GM19025 (cell line): ENCODE results near the gene SEMA3D.

Experiments used
- ATAC-seq: cut with Tn5 transposase; IDR thresholded peaks from one replicate; pipeline ENCODE4 v1.9.1; 2021; ENCODE audit warnings: mild to moderate bottlenecking, low read depth, moderate library complexity; ENCODE audit not compliant: unreplicated experiment

SEMA3D gene

DNA sequence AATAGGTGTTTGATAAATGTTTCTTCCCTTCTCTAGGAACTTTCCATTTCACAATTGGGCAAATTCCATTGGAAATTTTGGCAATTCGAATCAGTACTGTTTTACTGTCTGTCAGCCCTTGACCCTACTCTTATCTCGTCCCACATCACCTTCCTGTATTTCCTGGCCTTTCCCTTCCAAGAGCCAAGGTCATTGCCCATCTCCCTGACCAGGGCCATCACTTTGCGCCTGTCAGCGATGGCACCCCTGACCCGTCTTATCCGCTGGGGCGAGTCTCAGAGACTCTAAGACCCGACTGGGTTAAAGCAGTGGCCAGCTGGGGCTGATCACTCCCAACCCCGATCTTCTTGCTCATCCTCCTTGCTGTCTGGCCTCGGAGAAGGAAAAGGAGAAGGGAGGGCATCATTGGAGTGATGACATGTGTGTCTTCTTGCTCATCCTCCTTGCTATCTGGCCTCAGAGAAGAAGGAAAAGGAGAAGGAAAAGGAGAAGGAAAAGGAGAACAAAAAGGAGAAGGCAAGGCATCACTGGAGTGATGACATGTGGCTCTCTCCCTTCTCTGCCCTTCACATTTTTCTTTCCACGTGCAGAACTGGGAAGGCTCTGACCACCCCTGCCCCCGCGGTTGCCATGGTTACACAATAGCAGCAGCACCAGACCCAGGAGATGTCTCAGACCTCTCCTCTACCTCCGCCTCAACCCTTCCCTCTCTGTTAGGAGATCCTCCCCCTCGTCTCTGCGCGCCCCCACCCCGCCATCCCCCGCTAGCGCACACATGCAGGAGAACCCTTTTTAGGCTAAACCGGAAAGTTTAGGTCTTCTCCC lies 2.0 kb downstream of the SEMA3D start:
- ATAC-seq: no peak

DNA sequence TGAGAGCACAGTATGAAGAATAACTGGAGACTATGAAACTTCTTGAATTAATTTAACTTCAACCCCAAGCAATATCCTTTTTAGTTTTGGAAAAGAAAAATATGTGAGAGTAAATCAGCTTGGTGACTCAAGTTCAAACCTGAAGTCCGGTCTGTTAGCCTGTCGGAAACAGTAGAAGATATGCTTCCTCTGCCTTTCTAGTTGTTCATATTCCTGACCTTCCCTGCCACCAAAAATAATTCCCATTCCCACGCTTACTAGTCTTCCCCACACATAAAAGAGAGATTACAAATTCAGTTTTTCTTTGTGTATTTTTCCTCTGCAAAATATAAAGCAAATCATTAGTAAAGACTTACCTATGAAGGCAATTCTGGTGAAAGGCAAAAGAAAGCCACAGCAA lies 3.6 kb downstream of the SEMA3D start:
- no peak for ATAC-seq

DNA sequence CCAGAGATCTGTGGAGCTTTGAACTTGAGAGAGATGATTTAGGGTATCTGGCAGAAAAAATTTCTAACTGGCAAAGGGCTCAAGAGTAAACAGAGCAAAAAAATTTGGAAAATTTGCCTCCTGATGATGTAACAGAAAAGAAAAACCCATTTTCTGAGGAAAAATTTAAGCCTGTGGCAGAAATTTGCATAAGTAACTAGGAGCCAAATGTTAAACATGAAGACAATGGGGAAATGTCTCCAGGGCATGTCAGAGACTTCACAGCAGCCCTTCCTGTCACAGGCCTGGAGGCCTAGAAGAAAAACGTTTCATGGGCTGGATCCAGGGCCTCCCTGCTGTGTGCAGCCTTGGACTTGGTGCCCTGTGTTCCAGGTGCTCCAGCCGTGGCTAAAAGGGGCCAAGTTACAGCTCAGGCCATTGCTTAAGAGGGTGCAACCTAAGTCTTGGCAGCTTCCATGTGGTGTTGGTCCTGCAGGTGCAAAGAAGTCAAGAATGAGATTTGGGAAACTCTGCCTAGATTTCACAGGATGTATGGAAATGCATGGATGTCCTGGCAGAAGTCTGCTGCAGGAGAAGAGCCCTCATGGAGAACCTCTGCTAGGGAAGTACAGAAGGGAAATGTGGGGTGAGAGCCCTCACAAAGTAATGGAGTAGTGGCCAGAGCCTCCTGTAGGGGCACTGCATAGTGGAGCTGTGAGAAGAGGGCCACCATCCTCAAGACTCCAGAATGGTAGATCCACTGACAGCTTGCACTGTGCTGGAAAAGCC lies 8.1 kb downstream of the SEMA3D start:
- no peak for ATAC-seq

DNA sequence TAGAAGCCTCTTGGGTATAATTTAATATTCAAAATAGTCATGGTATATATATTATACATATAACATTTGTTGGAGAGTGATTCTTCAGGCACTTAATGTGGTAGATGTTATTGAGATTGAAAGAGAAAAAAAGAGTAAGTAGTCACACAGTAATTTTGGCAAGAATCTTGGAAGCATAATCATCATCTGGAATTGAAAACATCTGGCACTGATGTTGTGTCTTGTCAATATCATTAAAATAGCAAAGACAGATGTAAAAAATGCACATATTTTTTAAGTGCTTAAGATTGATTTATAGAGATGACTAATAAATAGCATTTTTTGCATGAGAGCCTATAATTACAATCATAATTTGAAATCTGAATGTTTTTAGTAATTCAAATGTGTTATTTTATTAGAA lies 9.5 kb downstream of the SEMA3D start:
- ATAC-seq: no peak

DNA sequence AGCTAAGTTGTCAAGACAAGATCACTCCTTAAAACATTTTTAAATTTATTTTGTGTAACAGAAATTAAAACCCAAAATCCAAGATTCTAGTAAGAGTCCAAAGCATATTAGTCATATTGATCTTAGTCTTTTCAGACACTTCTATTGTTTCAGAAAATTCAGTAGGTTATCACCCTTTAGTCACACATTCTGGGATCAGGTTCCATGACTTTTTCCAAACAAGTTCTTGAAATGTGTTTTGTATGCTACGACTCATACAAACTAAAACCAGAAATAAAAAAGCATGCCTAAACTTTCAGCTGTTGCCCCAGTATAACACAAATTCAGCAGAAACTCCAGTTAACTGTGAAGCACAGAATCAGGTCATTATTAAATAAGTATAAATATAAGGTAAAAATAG lies 10.7 kb downstream of the SEMA3D start:
- no peak for ATAC-seq

DNA sequence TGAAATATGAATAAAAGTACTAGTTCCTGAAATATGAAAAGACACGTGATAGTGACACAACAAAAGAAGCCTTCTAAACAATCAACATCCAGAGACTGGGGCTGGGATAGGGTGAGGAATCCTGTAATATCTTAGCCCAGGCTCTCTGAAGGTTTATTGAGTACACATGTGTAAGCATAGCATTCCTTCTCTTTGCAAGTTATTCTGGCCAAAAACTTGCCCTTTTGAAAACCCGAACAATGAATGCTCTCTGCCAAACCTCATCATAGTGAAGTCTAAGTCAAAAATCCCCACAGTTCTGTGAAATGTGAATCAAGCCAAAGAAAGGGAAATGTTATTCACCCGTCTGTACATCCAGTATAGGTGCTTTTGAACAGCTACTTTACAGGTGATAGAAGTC lies 11.6 kb downstream of the SEMA3D start:
- ATAC-seq: no peak

DNA sequence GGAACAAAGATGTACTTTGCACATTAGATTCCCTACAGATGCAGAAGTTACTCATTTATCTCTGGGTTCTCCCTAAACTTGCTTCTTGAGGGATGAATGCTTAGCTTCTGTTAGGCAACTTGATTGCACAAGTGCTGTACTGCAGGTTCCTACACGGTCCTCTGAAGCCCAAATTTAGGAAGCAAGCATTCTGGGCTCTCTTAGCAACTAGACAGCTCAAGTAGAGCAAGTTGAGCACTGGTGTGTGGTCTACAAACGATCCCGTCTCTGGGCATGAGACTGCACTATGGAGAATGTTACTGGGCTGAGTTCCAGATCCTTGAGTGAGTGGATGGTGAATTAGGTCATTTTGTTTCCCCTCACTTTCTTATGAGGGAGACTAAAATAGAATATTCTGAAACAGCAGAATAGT lies 14.3 kb downstream of the SEMA3D start:
- no peak for ATAC-seq

DNA sequence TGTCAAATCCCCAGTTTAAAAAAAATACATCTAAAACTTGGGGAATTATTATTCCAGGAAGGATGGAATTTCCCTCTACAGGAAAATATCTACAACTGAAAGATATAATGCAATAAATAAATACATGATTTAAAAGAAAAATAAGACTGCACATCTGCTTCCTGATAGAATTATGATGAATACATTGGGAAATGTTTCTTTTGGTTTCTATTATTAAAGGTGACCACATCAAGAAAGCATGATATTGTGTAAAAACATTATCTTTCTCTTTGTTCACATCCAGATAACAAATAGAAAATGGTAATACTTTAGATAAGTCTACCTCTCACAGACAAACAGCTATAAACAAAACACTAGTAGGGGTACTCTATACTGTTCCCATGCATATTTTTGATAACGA lies 19.2 kb downstream of the SEMA3D start:
- ATAC-seq: no peak

DNA sequence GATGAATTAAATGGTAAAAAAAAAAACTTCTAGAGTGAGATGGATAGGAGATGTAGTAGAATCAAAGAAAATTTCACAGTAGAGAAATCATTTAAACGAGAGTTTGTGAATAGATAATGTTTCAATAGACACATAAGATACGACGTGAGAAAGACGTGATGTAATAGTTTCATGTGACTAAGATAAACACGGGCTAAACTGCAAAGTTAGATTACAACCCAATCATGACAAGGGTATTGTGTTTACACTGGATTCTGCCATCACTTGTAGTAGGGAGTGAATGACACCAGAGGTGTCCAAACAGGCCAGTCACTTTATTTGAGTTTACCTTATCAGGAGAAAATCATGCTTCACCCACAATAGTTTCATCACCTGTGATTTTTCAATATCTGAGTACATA lies 21.6 kb downstream of the SEMA3D start:
- ATAC-seq: no peak

DNA sequence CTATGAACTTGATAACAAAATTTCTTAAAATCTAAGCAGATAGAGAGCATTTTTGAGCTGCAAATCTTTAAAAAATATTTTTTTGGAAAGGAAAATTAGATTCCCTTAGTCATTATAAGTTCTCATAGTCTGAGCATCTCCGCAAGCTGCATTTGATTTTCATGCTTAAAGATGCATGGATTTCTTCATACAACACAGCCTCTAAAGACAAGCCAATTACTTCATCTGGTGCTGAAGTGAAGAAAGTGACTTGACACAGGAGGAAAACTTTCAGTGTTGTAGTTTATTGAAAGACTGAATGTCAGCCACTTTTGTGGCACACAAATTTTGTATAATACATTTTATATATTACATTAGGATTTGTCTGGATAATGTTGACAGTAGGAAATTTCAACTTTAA lies 22.5 kb downstream of the SEMA3D start:
- no peak for ATAC-seq

DNA sequence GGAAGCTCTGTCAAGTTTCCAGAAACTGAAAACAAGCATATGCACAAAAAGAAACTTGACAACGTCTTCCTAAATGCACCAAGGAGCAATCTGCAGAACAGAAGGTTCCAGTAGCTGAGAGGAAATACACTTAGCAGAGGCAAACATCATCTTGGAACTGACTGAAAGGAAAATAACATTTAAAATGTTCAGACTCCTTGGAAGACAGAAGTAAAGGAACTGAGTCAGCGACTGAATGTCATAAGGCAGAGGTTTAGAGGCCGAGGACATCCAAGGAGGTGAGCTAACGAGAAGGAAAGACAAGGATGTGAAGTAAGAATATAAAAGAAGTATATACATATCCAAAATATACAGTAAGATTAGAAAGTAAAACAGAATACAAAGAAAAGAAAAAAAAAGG lies 24.1 kb downstream of the SEMA3D start:
- no peak for ATAC-seq

DNA sequence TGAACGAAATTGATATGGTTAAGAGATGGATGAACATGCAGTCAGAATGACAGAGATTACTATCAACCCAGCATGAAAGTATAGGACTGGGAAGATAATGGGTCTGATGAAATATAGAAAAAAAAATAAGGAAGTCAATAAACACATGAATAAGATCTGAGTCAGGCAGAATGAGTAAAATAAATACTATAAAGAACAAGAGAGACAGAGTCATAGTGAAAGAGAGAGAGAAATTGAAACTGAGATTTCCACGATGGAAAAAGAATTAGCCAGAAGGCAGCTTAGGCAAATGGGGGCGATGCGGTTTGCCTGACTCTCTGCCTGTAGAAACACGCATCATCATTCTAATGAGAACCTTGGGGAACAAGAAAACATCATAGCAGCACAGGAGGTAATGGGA lies 26.6 kb downstream of the SEMA3D start:
- peak; percentile 68 for ATAC-seq

DNA sequence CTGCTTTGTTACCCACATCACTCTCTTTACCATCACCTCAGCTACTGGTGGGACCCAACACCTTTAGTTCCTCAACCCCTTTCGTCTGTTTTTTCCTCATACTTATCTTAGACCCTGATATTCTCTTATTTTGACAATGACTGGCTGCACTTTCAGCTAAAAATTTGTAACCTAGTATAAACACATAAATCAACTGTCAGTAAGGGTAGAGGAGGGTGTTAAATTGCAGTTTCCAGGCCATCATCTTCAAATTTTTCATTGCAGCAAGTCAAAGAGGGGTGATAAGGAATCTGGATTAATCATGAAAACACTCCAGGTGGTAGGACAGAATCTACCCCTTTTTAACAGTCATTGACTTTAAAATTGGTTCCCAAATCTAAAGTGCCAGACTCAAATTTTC lies 27.9 kb downstream of the SEMA3D start:
- ATAC-seq: no peak

DNA sequence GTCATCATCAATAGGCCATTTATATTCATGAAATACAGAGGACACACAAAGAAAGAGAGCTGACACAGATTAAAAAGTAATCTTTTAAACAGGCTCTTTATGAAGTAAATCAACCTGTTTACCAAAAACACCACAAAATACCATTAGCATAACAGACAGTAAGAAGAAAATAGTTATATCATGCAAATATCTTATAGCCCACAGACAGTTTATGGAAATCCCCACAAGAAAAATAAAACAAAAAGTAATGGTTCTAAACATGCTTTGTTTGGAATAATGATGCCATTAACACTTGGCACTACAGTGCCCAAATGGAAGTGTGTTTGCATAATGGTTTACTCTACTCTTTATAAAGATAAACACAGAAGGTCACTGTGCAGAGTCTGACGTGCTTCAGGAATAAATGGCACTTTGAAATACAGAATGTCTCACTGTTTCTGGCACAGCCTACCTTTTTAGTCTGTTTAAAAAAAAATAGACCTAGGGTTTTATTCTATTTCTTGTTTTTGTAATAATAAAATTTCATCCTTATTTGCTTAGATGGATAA lies 30.1 kb downstream of the SEMA3D start:
- no peak for ATAC-seq

DNA sequence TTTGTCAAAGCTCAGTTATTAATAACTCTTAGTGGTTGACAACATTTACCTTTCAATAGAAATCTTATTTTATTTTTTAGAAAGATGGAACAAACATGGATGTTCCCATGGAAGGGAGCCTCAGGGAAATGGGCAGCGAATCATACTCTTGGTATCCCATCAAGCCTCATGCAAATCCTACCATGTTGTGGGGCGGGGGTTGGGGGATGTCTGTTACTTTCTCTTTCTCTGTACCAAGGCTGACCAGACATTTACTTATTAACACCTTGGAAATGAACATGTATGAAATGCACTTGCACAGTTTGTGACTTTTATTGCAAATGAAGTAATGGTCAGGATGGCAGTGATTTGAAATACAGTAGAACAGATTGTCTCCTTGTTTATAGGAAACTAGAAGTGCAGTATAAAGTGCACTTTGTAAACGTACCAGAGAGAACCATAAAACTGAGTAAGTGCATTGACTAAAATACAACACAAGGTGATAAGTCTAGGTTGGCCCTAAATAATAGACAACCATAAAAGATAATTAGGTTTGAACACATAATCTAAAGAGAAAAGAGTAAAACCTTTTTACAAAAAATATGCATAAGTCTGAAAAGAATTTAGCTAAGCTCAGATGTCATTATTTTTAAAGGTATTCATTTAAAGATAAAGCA lies 32.4 kb downstream of the SEMA3D start:
- no peak for ATAC-seq

DNA sequence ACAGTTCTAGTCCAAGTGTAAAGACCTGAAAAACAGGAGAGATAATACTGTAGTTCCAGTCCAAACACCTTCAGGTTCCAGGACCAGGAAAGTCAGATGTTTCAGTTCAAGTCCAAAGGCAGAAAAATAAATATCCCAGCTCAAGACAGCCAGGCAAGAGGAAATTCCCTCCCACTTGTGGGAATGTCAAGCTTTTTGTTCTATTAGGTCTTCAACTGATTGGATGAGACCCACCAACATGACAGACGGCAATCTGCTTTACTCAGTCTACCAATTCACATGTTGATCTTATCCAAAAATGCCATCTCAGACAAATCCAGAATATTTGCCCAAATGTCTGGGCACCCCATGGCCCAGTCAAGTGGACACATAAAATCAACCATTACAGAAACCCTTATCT lies 33.1 kb downstream of the SEMA3D start:
- no peak for ATAC-seq

DNA sequence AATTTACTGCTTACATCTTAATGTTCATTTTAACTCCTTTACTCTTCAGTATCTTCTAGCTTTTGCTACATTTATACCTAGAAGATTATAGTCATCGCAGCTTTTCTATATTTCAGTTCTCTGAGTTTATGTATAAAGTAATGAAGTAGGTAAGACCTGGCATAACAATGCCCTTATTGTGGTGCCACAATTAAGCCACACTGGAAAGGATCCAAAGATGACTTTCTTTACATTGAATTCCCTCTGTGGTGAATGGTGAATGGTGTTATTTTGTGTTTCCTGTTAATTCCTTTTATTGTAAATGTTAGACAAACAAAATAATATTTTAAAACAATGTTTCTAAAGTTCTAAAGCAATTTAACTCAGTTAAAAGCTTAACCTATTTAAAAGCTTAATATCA lies 36.2 kb downstream of the SEMA3D start:
- no peak for ATAC-seq

DNA sequence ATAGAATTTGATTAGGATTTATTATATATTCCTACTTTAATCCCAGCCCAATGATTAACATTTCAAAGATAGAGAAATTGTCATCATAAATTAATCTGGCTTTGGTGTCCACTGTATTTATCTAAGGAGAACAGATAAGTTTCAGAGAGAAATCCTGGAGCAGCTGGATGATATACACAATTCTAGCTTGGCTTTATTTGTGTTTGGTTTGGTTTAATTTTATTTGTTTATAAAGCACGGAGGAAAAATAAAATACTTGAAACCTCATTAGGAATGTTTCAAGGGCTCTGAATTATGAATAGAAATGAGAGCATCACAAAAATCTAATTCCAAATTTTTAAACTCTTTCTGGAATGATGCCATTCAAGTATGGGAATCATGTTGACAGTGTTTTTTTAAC lies 42.1 kb downstream of the SEMA3D start:
- no peak for ATAC-seq

DNA sequence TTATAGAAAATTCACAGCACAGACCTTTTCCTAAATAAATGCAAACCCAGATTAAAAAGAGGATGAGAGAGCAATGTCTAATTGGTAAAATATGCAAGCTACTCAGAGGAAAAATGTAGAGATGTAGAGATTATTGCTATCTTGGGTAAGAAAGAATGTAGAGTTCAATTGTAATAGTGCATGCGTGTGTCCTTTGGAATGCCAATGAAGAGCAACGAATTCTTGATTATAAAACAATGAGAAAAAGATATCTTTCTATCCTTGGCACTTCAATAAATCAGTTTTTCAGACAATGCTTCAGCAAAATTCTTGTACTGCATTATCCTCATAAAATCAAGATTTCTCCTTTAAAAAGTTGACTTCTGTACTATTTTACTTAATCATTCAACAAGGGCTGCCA lies 50.9 kb downstream of the SEMA3D start:
- ATAC-seq: no peak

DNA sequence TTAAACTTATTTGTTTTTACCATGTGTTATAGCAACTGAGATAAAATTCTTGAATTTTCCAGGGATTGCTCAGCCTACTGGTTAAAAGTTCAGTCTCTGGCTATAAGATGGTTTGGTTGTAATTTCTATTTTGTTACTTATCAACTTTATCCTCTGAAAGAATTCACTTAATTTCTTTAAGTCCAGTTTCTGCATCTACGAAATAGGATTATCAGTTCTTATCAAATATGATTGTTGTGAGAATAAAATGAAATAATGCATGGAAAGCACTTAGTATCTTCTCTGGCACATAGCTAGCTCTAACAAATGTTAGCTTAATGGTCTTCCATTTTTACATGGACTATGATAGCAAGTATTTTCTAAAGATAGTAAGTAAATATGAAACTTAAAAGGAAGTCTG lies 53.3 kb downstream of the SEMA3D start:
- ATAC-seq: no peak

DNA sequence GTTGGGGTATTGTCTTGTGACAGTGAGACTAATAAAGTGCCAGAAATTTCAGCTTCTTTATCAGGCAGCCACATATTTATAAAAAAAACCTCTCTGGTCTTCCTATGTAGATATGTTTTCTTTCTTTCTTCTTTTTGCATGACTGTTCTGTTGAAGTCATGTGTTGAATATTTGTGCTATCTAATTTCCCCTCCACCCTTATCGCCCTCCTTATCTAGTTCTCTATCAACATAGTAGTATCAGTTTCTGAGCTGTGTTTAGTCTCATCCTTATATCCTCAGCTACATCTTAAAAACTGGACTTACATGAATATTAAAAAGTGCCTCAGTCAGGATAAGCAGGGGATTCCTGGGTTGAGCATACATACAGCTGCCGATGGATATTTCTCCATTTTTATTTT lies 53.9 kb downstream of the SEMA3D start:
- ATAC-seq: no peak
